Fibroblast of mammary gland (primary cell): ENCODE data around the gene MEGF10.
"Not testable (repeated sequence)": the region's sequence is repeated elsewhere in the genome, so short reads cannot be mapped to it uniquely, and the experiment has no call there.

ENCODE experiments used
- DNase-seq: peaks from one replicate; pipeline ENCODE4 v3.0.0-alpha.2; 2010; ENCODE audit warnings: low read depth
- H3K4me3 ChIP-seq: 2 replicates; pipeline ENCODE4 v1.5.1; 2011; ENCODE audit warnings: low read depth, mild to moderate bottlenecking, low read length, moderate library complexity; ENCODE audit not compliant: control insufficient read depth
- TF ChIP-seq, protein P1 (sequence below): conservative IDR thresholded peaks from 2 replicates; pipeline ENCODE4 v1.5.1; 2011; ENCODE audit warnings: low read depth, low read length, inconsistent platforms; ENCODE audit not compliant: control insufficient read depth, insufficient read depth

Gene MEGF10

DNA sequence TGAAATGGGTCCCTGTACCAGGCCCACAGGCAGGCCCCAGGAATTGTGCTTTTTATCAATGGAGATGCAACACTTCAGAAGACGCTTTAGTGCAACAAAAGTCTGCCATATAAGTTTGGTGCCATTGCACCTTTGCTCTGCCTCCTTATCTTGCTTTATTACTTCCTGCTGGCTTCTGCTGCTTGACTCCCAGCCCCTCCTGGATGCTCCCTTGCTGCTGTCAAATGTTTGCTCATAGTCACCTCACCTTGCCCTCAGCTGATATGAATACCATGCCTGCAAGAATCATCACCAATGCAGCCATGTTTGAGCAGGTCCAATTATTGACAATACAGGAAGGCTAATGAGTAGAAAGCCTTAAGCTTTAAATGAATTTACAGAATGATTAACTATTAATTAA is 25.4 kb downstream of the MEGF10 start:
- TF ChIP-seq, protein P1, sequence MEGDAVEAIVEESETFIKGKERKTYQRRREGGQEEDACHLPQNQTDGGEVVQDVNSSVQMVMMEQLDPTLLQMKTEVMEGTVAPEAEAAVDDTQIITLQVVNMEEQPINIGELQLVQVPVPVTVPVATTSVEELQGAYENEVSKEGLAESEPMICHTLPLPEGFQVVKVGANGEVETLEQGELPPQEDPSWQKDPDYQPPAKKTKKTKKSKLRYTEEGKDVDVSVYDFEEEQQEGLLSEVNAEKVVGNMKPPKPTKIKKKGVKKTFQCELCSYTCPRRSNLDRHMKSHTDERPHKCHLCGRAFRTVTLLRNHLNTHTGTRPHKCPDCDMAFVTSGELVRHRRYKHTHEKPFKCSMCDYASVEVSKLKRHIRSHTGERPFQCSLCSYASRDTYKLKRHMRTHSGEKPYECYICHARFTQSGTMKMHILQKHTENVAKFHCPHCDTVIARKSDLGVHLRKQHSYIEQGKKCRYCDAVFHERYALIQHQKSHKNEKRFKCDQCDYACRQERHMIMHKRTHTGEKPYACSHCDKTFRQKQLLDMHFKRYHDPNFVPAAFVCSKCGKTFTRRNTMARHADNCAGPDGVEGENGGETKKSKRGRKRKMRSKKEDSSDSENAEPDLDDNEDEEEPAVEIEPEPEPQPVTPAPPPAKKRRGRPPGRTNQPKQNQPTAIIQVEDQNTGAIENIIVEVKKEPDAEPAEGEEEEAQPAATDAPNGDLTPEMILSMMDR: no peak
- H3K4me3 ChIP-seq: no peak overlapping the region
- no peak for DNase-seq

DNA sequence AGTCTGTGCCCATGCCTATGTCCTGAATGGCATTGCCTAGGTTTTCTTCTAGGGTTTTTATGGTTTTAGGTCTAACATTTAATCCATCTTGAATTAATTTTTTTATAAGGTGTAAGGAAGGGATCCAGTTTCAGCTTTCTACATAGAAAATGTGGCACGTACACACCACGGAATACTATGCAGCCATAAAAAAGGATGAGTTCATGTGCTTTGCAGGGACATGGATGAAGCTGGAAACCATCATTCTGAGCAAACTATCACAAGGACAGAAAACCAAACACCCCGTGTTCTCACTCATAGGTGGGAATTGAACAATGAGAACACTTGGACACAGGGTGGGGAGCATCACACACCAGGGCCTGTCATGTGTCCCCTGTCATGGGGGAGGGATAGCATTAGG is 26.8 kb downstream of the MEGF10 start:
- DNase-seq, H3K4me3 ChIP-seq: not testable (repeated sequence)

DNA sequence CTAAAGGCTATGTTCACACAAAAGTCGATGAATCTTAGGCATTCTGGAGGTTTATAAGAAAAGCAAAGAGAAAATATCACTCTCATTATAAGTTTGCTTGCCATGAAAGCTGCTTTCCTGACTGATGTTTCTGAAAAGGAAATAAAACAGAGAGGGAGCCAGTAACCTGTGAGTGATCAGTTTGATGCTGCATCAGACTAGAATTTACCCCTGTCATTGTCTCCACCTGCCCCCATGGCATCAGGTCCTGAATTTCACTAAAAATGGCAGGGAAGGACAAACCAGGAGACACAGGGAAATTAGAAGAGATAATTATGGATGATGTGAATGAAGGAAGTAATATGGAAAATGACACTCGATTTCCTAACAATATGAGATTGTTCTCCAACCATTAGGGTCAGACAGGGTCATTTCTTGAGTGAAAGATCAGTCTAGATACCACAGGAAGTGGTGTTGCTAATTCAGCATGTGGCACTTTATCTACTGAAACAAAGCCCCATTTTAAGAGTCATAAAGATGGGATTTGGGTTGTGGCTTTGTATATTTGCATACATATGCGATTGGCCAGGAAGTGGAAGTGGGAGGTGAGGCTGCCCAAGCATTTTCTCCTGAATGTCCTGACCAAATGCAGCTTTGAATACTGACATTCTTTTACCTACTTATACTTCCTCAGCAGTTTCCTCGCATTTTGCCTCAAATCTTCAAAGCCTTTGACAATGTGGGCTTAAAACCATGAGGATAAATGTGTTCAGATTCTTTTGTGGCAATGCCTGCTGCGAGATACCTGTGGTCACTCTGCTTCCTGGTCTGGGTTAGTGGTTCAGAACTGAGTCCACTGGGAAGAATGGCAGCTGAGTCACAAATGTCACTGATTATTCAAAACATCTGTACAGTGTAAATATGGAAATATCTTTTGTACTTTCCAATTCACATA is 29.7 kb downstream of the MEGF10 start:
- no peak overlapping the region for H3K4me3 ChIP-seq
- TF ChIP-seq, protein P1: no peak
- DNase-seq: peak; percentile 25

DNA sequence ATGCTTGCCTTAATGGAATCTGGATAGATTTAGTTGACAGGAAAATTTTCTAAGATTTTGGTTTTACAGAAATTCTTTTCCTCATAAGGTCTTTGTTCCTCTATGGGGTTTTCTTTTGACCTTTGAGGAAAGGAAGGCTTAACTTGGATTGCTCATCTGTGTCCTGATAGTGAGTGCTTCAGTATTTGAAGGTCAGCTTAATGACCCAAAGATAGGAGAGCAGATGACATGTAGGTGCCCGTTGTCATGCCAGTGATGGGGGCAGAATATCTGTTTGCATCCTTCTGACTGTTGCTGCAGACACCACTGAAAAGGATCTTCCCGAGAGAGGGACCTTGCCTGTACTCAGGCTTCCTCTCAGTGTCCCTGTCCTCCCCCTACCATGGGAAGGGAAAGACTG is 30.9 kb downstream of the MEGF10 start:
- no peak for DNase-seq
- TF ChIP-seq, protein P1: no peak
- H3K4me3 ChIP-seq: no peak overlapping the region

DNA sequence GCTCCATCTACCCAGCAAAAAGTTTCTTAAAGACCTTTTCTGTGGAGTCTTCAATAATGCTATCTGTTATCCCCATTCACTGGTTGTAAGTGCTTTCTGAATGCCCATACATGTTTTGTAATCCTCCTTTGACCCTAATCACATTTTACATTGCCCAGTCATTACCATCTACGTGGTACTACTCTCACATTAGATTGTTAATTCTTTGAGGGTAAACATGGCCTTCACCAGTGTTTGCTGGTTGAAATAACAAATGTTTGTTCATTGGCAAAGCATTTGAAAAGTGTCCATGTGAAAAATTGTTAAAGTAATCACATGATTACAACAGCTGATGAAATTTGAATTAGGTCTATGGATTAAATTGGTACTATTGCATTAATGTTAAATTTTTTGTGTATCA is 31.8 kb downstream of the MEGF10 start:
- TF ChIP-seq, protein P1: no peak

DNA sequence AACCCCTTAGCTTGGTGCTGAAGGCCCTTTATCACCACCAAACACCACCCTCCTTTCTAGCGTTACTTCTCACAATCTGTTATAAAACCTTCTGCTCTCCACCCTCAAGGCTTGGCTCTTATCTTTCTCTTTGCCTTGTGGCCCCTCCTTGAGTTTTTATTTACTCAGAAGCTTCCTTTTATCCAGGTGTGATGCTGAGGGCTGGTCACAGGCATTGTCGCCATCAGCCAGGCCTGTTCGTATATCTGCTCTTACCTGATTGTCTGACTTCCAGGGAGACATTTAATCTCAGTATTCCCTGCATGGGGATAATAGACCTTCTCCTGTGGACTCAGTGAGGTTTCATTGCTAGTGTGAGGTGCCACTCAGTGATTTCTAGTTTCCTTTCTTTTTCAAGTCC is 34.2 kb downstream of the MEGF10 start:
- H3K4me3 ChIP-seq: no peak overlapping the region
- TF ChIP-seq, protein P1: no peak
- DNase-seq: no peak

More for the DNA sequence above, 31.8 kb downstream of the MEGF10 start:
- DNase-seq: no peak
- H3K4me3 ChIP-seq: no peak overlapping the region

DNA sequence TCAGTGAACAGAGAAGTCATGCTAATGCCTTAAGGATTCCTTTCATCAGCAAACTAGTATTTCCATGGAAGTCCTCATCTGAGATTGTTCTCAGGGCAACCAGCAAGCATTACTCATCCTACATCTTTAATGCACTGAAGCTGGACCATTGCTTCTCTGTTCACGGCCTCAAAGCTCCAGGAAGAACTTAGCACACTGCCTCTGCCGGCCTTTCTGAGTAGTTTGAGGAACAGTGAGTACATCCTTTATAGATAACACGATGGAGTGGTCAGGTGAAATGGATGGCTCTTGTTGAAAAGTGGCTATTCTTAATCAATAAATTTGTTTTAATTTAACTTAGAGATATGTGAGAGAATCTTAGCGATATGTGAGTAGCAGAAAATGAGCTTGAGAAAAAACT is 35.8 kb downstream of the MEGF10 start:
- no peak overlapping the region for H3K4me3 ChIP-seq
- TF ChIP-seq, protein P1: no peak
- no peak for DNase-seq
